Activated naive CD8-positive, alpha-beta T cell treated with anti-CD3 and anti-CD28 coated beads for 36 hours (primary cell): ENCODE results near the gene FSD1L. TPM values are rescaled to one million over a fixed set of nuclear protein-coding genes. Genes with fewer than 3 reads are reported as not detected.
"Not testable (repeated sequence)": the region's sequence is repeated elsewhere in the genome, so short reads cannot be mapped to it uniquely, and the experiment has no call there.

Experiments
- DNase-seq: peaks from one replicate; pipeline ENCODE4 v3.0.0; 2021
- H3K27ac Mint-ChIP-seq: one replicate; pipeline ENCODE4 v1.8.0; 2022; ENCODE audit warnings: mild to moderate bottlenecking, moderate library complexity, mixed read lengths
- H3K27me3 Mint-ChIP-seq: one replicate; pipeline ENCODE4 v1.8.0; 2022; ENCODE audit warnings: mild to moderate bottlenecking, mixed read lengths
- H3K36me3 Mint-ChIP-seq: one replicate; pipeline ENCODE4 v1.8.0; 2021; ENCODE audit warnings: mild to moderate bottlenecking, mixed read lengths
- H3K4me1 Mint-ChIP-seq: one replicate; pipeline ENCODE4 v1.8.0; 2021; ENCODE audit warnings: mixed read lengths
- H3K4me3 Mint-ChIP-seq: one replicate; pipeline ENCODE4 v1.8.0; 2022; ENCODE audit warnings: mild to moderate bottlenecking, moderate library complexity, mixed read lengths
- H3K9me3 Mint-ChIP-seq: one replicate; pipeline ENCODE4 v1.8.0; 2022; ENCODE audit warnings: mixed read lengths
- total RNA-seq, 2 experiments: library from RNA; stranded (reverse); gene quantifications; one replicate each; pipeline ENCODE4 v1.2.3, GENCODE V29; 2021

FSD1L gene
- total RNA-seq, 2 experiments from 2014 or later: 2.1 to 3.0 TPM

- peaks cover 4% of the 10 kb centered on the region for H3K36me3 Mint-ChIP-seq
- H3K9me3 Mint-ChIP-seq: no peaks in the 10 kb centered on the region
- H3K27me3 Mint-ChIP-seq: no peaks in the 10 kb centered on the region
- H3K27ac Mint-ChIP-seq: no peak overlapping the region
- no peaks in the 10 kb centered on the region for H3K4me1 Mint-ChIP-seq
- H3K4me3 Mint-ChIP-seq: no peak overlapping the region
- no peak for DNase-seq
These were observed 49.9 kb downstream of the FSD1L start for GRCh38 chr9:105497704-105498103.

GRCh38 chr9:105500108-105500766 is 52.4 kb downstream of the FSD1L start:
- Mint-ChIP-seq H3K27ac (no peak overlapping the region), H3K4me1 (peaks cover 2% of the 10 kb centered on the region), H3K36me3 (peaks cover 4% of the 10 kb centered on the region), H3K9me3 (no peaks in the 10 kb centered on the region), H3K4me3 (no peak overlapping the region), H3K27me3 (no peaks in the 10 kb centered on the region)
- no peak for DNase-seq

GRCh38 chr9:105501414-105501813 is 53.6 kb downstream of the FSD1L start:
- no peaks in the 10 kb centered on the region for H3K36me3 Mint-ChIP-seq
- DNase-seq: no peak
- H3K9me3 Mint-ChIP-seq: no peaks in the 10 kb centered on the region
- H3K27ac Mint-ChIP-seq: no peak overlapping the region
- peaks cover 2% of the 10 kb centered on the region for H3K4me1 Mint-ChIP-seq
- H3K27me3 Mint-ChIP-seq: no peaks in the 10 kb centered on the region
- no peak overlapping the region for H3K4me3 Mint-ChIP-seq

DNA sequence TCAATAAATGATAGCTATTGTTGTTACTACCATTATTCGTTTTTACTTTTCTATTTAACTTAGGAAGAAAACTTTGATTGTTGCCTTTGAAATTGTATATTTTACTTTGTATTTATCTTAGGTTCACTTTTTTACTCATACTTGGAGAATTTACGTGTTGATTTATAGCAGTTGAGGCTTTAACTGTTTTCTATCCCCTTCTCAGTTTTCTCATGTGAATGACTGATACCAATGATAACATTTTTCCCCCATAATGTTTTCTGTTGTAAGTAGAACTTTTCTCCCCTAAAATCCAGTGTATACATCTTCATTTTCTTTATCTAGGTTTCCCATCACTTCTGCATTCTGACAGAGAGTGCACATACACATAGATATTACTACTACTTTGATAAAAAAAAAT is 54.4 kb downstream of the FSD1L start:
- no peak for DNase-seq
- no peak overlapping the region for H3K27ac Mint-ChIP-seq
- H3K36me3 Mint-ChIP-seq: no peaks in the 10 kb centered on the region
- no peak overlapping the region for H3K4me3 Mint-ChIP-seq
- H3K27me3 Mint-ChIP-seq: no peaks in the 10 kb centered on the region
- H3K4me1 Mint-ChIP-seq: peaks cover 2% of the 10 kb centered on the region
- no peaks in the 10 kb centered on the region for H3K9me3 Mint-ChIP-seq

- H3K27ac Mint-ChIP-seq: no peak overlapping the region
- DNase-seq: no peak
- H3K4me3 Mint-ChIP-seq: no peak overlapping the region
- H3K4me1 Mint-ChIP-seq: peaks cover 2% of the 10 kb centered on the region
- H3K36me3 Mint-ChIP-seq: no peaks in the 10 kb centered on the region
- no peaks in the 10 kb centered on the region for H3K9me3 Mint-ChIP-seq
- no peaks in the 10 kb centered on the region for H3K27me3 Mint-ChIP-seq
These were observed 56.0 kb downstream of the FSD1L start for GRCh38 chr9:105503881-105504280.

DNA sequence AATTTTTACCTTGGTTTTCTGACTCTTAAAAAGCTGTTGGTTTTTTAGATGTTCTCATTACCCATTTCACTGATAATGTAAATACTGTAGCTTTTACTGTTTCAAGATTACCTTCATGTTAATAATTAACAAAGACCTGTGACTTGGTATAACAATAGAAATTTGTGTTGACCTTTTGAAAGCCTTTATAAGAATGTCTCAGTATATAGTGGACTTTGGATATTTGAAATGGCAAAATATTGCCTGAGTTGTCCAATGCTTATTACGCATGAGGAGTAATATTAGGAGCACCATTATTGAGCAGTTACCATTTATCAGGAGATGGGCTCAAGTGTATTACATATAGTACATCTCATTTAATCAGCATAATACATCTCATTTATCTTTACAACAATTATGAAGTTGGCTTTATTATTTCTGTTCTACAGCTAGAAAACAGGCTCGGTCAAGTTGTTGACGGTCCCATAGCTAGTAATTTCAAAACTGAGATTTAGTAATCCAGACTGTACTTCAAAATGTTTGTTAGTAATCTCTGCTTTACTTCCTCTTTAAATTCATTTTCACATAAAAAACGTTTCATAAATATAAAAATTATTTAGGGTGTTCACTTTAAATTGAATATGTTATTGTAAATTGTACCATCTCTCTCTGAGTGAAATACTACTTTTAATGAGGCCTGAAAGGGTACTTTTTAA is 59.4 kb downstream of the FSD1L start:
- no peak for DNase-seq
- H3K36me3 Mint-ChIP-seq: no peaks in the 10 kb centered on the region
- no peak overlapping the region for H3K4me3 Mint-ChIP-seq
- no peak overlapping the region for H3K27ac Mint-ChIP-seq
- H3K27me3 Mint-ChIP-seq: no peaks in the 10 kb centered on the region
- H3K4me1 Mint-ChIP-seq: peaks cover 7% of the 10 kb centered on the region
- H3K9me3 Mint-ChIP-seq: no peaks in the 10 kb centered on the region

DNA sequence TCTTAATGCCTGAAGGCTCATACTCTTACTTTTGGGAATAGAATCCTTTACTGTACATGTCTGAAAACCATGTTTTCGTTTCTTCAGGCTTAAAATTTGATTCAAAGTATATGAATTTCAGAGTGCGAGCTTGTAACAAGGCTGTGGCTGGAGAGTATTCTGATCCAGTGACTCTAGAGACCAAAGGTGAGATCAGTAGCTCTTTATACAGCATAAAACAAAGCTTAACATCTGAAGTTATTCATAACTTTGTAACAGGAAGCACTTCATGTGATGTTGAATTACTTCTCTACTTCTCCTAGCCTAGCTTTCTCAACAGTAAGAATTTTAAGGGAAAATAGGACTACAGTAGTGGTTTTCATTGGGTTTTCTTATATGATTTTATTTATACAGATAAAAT is 60.7 kb downstream of the FSD1L start:
- Mint-ChIP-seq H3K27me3 (no peaks in the 10 kb centered on the region), H3K36me3 (no peaks in the 10 kb centered on the region), H3K4me1 (peaks cover 7% of the 10 kb centered on the region), H3K4me3 (no peak overlapping the region), H3K9me3 (no peaks in the 10 kb centered on the region), H3K27ac (no peak overlapping the region)
- DNase-seq: no peak

DNA sequence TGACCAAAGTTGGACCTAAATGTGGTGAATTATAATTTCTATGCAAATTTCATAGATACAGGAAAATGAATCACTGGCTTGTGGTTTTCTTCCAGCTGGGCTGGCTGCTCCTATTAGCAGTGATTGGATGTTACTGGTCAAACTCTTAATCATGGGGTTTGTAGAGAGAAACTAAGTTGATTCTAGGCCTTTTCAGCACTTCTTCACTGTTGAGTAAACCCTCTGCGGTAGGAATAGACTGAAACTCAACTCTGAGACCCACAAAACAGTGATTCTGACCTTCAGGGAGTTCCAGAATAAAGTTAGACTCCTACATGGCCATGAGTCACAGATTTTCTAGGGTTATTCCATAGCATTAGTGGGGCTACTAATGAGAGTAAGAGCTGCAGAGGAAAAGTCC is 62.2 kb downstream of the FSD1L start:
- Mint-ChIP-seq H3K27me3 (no peaks in the 10 kb centered on the region), H3K36me3 (no peaks in the 10 kb centered on the region), H3K4me3 (no peak overlapping the region), H3K27ac (no peak overlapping the region), H3K4me1 (peaks cover 5% of the 10 kb centered on the region), H3K9me3 (no peaks in the 10 kb centered on the region)
- DNase-seq: no peak

DNA sequence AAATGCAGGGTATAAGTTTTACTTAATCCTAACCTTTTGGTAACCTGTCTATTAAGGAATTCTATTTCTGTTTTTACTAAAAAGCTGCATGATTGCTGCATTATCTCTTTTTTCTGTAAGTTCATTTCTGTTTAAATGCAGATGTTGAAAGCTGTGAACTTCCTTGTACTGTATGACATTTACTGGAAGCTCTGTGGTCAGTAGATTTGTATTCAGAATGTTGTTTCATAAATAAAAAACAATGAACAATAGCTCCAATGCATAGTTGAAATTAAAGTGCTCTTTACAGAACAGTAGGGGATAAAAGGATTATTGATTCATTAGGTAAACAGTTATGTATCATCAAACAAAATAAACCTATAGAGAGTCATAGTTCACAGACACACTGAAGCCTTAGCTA is 63.6 kb downstream of the FSD1L start:
- H3K4me3 Mint-ChIP-seq: no peak overlapping the region
- no peaks in the 10 kb centered on the region for H3K9me3 Mint-ChIP-seq
- peaks cover 4% of the 10 kb centered on the region for H3K27me3 Mint-ChIP-seq
- peaks cover 2% of the 10 kb centered on the region for H3K36me3 Mint-ChIP-seq
- peaks cover 5% of the 10 kb centered on the region for H3K4me1 Mint-ChIP-seq
- H3K27ac Mint-ChIP-seq: no peak overlapping the region
- DNase-seq: no peak

DNA sequence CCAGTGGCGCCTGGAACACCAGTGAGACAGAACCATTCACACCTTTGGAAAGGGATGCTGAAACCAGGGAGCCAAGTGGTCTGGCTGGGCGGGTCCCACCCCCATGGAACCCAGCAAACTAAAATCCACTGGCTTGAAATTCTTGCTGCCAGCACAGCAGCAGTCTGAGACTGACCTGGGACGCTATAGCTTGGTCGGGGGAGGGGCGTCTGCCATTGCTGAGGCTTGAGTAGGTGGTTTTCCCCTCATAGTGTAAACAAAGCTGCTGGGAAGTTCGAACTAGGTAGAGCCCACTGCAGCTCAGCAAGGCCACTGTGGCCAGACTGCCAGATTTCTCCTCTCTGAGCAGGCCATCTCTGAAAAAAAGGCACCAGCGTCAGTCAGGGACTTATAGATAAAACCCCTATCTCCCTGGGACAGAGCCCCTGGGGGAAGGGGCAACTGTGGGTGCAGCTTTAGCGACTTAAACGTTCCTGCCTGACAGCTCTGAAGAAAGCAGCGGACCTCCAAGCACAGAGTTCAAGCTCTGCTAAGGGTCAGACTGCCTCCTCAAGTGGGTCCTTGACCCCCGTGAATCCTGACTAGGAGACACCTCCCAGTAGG is 68.1 kb downstream of the FSD1L start:
- no peak for DNase-seq
- H3K9me3 Mint-ChIP-seq: no peaks in the 10 kb centered on the region
- H3K4me1 Mint-ChIP-seq: no peaks in the 10 kb centered on the region
- H3K4me3 Mint-ChIP-seq: no peak overlapping the region
- peaks cover 8% of the 10 kb centered on the region for H3K27me3 Mint-ChIP-seq
- H3K36me3 Mint-ChIP-seq: peaks cover 2% of the 10 kb centered on the region
- H3K27ac Mint-ChIP-seq: no peak overlapping the region

- H3K9me3 Mint-ChIP-seq, H3K4me3 Mint-ChIP-seq, H3K4me1 Mint-ChIP-seq, H3K36me3 Mint-ChIP-seq, H3K27ac Mint-ChIP-seq, H3K27me3 Mint-ChIP-seq: not testable (repeated sequence)
- peak; percentile 52 for DNase-seq
These were observed 72.0 kb downstream of the FSD1L start for GRCh38 chr9:105519710-105520369.

- DNase-seq, H3K27ac Mint-ChIP-seq, H3K4me3 Mint-ChIP-seq, H3K9me3 Mint-ChIP-seq, H3K4me1 Mint-ChIP-seq, H3K27me3 Mint-ChIP-seq, H3K36me3 Mint-ChIP-seq: not testable (repeated sequence)
These were observed 73.2 kb downstream of the FSD1L start for GRCh38 chr9:105520992-105521391.

DNA sequence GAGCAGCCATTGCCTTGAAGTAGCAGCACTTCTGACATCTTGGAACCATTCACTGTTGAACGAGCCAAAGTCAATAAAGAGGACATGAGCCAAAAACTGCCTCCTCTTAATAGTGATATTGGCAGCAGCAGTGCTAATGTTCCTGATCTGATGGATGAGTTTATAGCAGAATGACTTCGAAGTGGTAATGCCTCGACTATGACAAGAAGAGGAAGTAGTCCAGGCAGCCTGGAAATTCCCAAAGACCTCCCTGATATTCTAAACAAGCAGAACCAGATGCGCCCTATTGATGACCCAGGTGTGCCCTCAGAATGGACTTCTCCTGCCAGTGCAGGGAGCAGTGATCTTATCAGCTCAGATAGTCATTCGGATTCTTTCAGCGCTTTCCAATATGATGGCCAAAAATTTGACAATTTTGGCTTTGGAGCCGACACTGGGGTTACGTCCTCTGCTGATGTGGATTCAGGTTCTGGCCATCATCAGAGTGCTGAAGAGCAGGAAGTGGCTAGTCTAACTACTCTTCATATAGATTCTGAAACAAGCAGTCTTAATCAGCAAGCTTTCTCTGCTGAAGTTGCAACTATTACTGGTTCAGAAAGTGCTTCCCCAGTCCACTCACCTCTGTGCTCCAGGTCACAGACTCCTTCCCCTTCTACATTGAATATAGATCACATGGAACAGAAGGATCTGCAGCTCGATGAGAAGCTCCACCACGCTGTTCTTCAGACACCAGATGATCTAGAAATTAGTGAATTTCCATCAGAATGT is 75.0 kb downstream of the FSD1L start:
- H3K27ac Mint-ChIP-seq, DNase-seq: not testable (repeated sequence)

DNA sequence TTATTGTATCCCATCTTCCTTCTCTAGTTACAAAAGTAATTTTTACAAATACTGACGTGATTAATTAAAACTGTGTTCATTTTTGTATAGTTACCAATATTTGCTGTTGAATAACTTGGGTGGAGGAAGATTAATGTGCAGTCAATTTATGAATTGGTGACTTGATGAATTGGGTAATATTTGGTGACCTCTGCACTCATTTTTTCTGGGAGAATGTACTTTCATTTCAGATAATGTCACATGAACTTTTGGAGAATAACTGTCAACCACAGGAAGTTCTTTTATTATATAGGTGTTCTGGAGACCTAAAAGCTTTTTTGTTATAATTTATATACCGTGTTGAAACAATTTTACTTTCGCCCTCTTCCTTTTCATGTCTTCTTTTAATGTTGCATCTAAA is 83.7 kb downstream of the FSD1L start:
- peak overlapping the region; percentile 32 for H3K4me3 Mint-ChIP-seq
- H3K27ac Mint-ChIP-seq: peak overlapping the region; percentile 52

More for the DNA sequence above, 75.0 kb downstream of the FSD1L start:
- not testable (repeated sequence) for H3K36me3 Mint-ChIP-seq, H3K4me3 Mint-ChIP-seq, H3K27me3 Mint-ChIP-seq, H3K9me3 Mint-ChIP-seq, H3K4me1 Mint-ChIP-seq

More for the DNA sequence above, 83.7 kb downstream of the FSD1L start:
- Mint-ChIP-seq H3K27me3 (no peaks in the 10 kb centered on the region), H3K4me1 (peaks cover 31% of the 10 kb centered on the region), H3K36me3 (peaks cover 3% of the 10 kb centered on the region), H3K9me3 (peaks cover 4% of the 10 kb centered on the region)
- no peak for DNase-seq
